Skin of body (tissue), 2 donors: ENCODE measurements around the gene SMYD5. TPM values are rescaled to one million over a fixed set of nuclear protein-coding genes. Genes with fewer than 3 reads are reported as not detected.
A peak's percentile ranks its signal among the peaks of the same experiment; 100 is the strongest.
"Not testable (repeated sequence)": the region's sequence is repeated elsewhere in the genome, so short reads cannot be mapped to it uniquely, and the experiment has no call there.

Experiments used
- DNase-seq: peaks from one replicate; lab custom pipeline; 2025; lab: John Stamatoyannopoulos, UW
- total RNA-seq: library from RNA; depleted of rRNA; stranded (reverse); fragments of >200 nt; gene quantifications from one replicate; pipeline ENCODE4 v1.2.3, GENCODE V29; 2014

SMYD5 gene
- 15.3 TPM for total RNA-seq

GRCh38 chr2:73214120-73215035, at the start of gene SMYD5:
Gene SMYD5 (plus strand): TSS chr2:73214245. CDS start chr2:73214267, 22 bp downstream.
- DNase-seq, result peak; percentile 49

- not testable (repeated sequence) for DNase-seq
Observed at GRCh38 chr2:73165978-73166377, 48.1 kb upstream of the SMYD5 start.

GRCh38 chr2:73166813-73167212, 47.2 kb upstream of the SMYD5 start:
- not testable (repeated sequence) for DNase-seq

- DNase-seq, result not testable (repeated sequence)
Observed at GRCh38 chr2:73168348-73168747, 45.7 kb upstream of the SMYD5 start.

- not testable (repeated sequence) for DNase-seq
Observed at GRCh38 chr2:73170341-73170740, 43.7 kb upstream of the SMYD5 start.

- DNase-seq, result no peak
Observed at GRCh38 chr2:73172963-73173362, 41.1 kb upstream of the SMYD5 start.

- no peak for DNase-seq
Observed at GRCh38 chr2:73173781-73174180, 40.3 kb upstream of the SMYD5 start.

GRCh38 chr2:73174244-73174643, 39.8 kb upstream of the SMYD5 start:
- DNase-seq, result no peak

- no peak for DNase-seq
Observed at GRCh38 chr2:73174941-73175662, 38.9 kb upstream of the SMYD5 start.

- DNase-seq, result no peak
Observed at GRCh38 chr2:73175663-73176204, 38.3 kb upstream of the SMYD5 start.

- DNase-seq, result no peak
Observed at GRCh38 chr2:73176205-73176880, 37.7 kb upstream of the SMYD5 start.

GRCh38 chr2:73176881-73177644, 37.0 kb upstream of the SMYD5 start:
- DNase-seq, result peak; percentile 73

GRCh38 chr2:73177645-73178255, 36.3 kb upstream of the SMYD5 start:
- no peak for DNase-seq

GRCh38 chr2:73185965-73186364, 28.1 kb upstream of the SMYD5 start:
- DNase-seq, result no peak

GRCh38 chr2:73187549-73187948, 26.5 kb upstream of the SMYD5 start:
- DNase-seq, result no peak

GRCh38 chr2:73197579-73197978, 16.5 kb upstream of the SMYD5 start:
- no peak for DNase-seq

- not testable (repeated sequence) for DNase-seq
Observed at GRCh38 chr2:73200281-73200680, 13.8 kb upstream of the SMYD5 start.

GRCh38 chr2:73202156-73203054, 11.6 kb upstream of the SMYD5 start, which contains the start of gene NOTO:
Gene NOTO (plus strand): TSS chr2:73202574. CDS start chr2:73202667, 93 bp downstream.
- no peak for DNase-seq

- DNase-seq, result no peak
Observed at GRCh38 chr2:73203055-73203681, 10.9 kb upstream of the SMYD5 start.
